ENCODE measurements around the gene MRPL38. TPM values are rescaled to one million over a fixed set of nuclear protein-coding genes. Genes with fewer than 3 reads are reported as not detected.
"Not testable (repeated sequence)": the region's sequence is repeated elsewhere in the genome, so short reads cannot be mapped to it uniquely, and the experiment has no call there.

Gene MRPL38
- total and polyA plus RNA-seq, 4 donors = 23.0 to 63.9 (median 50.5) TPM

DNA sequence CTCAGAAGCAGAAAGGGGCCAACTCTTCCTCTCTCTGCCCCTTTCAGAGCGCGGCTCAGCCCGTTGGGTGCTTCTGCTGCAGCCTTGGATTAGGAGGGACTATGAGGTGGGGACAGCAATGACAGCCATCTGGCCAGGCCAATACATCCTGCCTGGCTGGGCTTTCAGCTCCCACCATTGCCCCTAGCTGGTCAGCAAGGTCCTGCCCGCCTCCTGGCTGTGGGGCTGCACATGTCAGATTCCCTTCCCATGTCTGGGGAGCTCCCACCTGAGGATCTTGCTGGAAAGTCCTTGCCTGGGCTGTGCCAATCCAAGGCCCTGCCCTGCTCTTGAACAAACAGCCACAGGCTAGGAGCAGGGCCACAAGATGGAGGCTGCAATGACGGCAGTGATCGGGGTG, 16.2 kb downstream of the MRPL38 start:
- 96% methylated on average over 6 of the region's 6 CpGs for WGBS
- TF ChIP-seq, protein P1, sequence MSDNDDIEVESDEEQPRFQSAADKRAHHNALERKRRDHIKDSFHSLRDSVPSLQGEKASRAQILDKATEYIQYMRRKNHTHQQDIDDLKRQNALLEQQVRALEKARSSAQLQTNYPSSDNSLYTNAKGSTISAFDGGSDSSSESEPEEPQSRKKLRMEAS (IDR thresholded peaks at IDR 0.05) = no peak
- TF ChIP-seq HNF4A (conservative IDR thresholded peaks at IDR 0.05) = no peak
- no peak for TF ChIP-seq HNF4G (IDR thresholded peaks at IDR 0.05)
- no peak for TF ChIP-seq FOXA1 (IDR thresholded peaks at IDR 0.05)
- TF ChIP-seq, protein P2, sequence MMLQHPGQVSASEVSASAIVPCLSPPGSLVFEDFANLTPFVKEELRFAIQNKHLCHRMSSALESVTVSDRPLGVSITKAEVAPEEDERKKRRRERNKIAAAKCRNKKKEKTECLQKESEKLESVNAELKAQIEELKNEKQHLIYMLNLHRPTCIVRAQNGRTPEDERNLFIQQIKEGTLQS (IDR thresholded peaks at IDR 0.05) = no peak
- TF ChIP-seq, protein P3, sequence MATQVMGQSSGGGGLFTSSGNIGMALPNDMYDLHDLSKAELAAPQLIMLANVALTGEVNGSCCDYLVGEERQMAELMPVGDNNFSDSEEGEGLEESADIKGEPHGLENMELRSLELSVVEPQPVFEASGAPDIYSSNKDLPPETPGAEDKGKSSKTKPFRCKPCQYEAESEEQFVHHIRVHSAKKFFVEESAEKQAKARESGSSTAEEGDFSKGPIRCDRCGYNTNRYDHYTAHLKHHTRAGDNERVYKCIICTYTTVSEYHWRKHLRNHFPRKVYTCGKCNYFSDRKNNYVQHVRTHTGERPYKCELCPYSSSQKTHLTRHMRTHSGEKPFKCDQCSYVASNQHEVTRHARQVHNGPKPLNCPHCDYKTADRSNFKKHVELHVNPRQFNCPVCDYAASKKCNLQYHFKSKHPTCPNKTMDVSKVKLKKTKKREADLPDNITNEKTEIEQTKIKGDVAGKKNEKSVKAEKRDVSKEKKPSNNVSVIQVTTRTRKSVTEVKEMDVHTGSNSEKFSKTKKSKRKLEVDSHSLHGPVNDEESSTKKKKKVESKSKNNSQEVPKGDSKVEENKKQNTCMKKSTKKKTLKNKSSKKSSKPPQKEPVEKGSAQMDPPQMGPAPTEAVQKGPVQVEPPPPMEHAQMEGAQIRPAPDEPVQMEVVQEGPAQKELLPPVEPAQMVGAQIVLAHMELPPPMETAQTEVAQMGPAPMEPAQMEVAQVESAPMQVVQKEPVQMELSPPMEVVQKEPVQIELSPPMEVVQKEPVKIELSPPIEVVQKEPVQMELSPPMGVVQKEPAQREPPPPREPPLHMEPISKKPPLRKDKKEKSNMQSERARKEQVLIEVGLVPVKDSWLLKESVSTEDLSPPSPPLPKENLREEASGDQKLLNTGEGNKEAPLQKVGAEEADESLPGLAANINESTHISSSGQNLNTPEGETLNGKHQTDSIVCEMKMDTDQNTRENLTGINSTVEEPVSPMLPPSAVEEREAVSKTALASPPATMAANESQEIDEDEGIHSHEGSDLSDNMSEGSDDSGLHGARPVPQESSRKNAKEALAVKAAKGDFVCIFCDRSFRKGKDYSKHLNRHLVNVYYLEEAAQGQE (IDR thresholded peaks at IDR 0.05) = no peak
- TF ChIP-seq SP1 (IDR thresholded peaks at IDR 0.05) = no peak
- no peak for TF ChIP-seq EGR1 (IDR thresholded peaks at IDR 0.05; ENCODE audit: low read depth in 2 of 2)
- no peak for TF ChIP-seq RXRA (IDR thresholded peaks at IDR 0.05)
- TF ChIP-seq YY1 (IDR thresholded peaks at IDR 0.05) = no peak
- no peak for TF ChIP-seq FOXA2 (IDR thresholded peaks at IDR 0.05)
- TF ChIP-seq JUND (IDR thresholded peaks at IDR 0.05) = no peak
- TF ChIP-seq NR2F2 (IDR thresholded peaks at IDR 0.05) = no peak
- no peak for TF ChIP-seq RAD21 (IDR thresholded peaks at IDR 0.05)
- no peak for TF ChIP-seq TAF1 (conservative IDR thresholded peaks at IDR 0.05)
- TF ChIP-seq, protein P4, sequence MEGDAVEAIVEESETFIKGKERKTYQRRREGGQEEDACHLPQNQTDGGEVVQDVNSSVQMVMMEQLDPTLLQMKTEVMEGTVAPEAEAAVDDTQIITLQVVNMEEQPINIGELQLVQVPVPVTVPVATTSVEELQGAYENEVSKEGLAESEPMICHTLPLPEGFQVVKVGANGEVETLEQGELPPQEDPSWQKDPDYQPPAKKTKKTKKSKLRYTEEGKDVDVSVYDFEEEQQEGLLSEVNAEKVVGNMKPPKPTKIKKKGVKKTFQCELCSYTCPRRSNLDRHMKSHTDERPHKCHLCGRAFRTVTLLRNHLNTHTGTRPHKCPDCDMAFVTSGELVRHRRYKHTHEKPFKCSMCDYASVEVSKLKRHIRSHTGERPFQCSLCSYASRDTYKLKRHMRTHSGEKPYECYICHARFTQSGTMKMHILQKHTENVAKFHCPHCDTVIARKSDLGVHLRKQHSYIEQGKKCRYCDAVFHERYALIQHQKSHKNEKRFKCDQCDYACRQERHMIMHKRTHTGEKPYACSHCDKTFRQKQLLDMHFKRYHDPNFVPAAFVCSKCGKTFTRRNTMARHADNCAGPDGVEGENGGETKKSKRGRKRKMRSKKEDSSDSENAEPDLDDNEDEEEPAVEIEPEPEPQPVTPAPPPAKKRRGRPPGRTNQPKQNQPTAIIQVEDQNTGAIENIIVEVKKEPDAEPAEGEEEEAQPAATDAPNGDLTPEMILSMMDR (IDR thresholded peaks at IDR 0.05; ENCODE audit: low read depth, low read length, missing input control) = no peak
- TF ChIP-seq, protein P5, sequence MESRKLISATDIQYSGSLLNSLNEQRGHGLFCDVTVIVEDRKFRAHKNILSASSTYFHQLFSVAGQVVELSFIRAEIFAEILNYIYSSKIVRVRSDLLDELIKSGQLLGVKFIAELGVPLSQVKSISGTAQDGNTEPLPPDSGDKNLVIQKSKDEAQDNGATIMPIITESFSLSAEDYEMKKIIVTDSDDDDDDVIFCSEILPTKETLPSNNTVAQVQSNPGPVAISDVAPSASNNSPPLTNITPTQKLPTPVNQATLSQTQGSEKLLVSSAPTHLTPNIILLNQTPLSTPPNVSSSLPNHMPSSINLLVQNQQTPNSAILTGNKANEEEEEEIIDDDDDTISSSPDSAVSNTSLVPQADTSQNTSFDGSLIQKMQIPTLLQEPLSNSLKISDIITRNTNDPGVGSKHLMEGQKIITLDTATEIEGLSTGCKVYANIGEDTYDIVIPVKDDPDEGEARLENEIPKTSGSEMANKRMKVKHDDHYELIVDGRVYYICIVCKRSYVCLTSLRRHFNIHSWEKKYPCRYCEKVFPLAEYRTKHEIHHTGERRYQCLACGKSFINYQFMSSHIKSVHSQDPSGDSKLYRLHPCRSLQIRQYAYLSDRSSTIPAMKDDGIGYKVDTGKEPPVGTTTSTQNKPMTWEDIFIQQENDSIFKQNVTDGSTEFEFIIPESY (IDR thresholded peaks at IDR 0.05) = no peak
- no peak for TF ChIP-seq GABPA (IDR thresholded peaks at IDR 0.05 in 1 of 2, conservative IDR thresholded peaks at IDR 0.05 in 1 of 2)
- Histone ChIP-seq H3K27ac (ENCODE audit: low read depth in 1 of 2, low read length in 2 of 2) (no peak overlapping the region), H3K9me3 (ENCODE audit: control insufficient read depth in 4 of 4, low read length in 3 of 4) (no peaks in the 10 kb centered on the region), H3K9ac (ENCODE audit: low read depth in 1 of 2, low read length in 2 of 2) (no peak overlapping the region), H3K4me1 (ENCODE audit: control insufficient read depth in 4 of 4, insufficient read depth in 4 of 4, low read length in 3 of 4) (peaks cover 7 to 23% (median 15%) of the 10 kb centered on the region in 4 donors), H3K36me3 (ENCODE audit: control insufficient read depth in 4 of 4, insufficient read depth in 3 of 4, low read depth in 1 of 4, low read length in 3 of 4) (peaks cover 0 to 1% (median 0%) of the 10 kb centered on the region in 4 donors), H3K4me3 (ENCODE audit: low read depth in 1 of 3, low read length in 3 of 3) (no peak overlapping the region), H3K27me3 (ENCODE audit: control insufficient read depth in 4 of 4, insufficient read depth in 4 of 4, low read length in 3 of 4) (no peaks in the 10 kb centered on the region)
- no peak for DNase-seq (ENCODE audit: low spot score)

DNA sequence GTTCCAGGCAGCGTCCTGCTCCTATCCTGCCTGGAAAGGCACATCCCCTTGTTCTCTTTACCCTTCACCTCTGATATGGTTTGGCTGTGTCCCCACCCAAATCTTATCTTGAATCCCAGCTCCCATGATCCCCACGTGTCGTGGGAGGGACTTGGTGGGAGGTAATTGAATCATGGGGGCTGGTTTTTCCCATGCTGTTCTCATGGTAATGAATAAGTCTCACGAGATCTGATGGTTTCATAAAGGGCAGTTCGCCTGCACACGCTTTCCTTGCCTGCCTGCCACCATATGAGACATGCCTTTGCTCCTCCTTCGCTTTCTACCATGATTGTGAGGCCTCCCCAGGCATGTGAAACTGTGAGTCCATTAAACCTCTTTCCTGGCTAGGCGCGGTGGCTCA, 18.8 kb downstream of the MRPL38 start:
- H3K4me3 ChIP-seq (ENCODE audit: low read depth in 1 of 3, low read length in 3 of 3); H3K27ac ChIP-seq (ENCODE audit: low read depth in 1 of 2, low read length in 2 of 2); H3K27me3 ChIP-seq (ENCODE audit: control insufficient read depth in 4 of 4, insufficient read depth in 4 of 4, low read length in 3 of 4); H3K9me3 ChIP-seq (ENCODE audit: control insufficient read depth in 4 of 4, low read length in 3 of 4); H3K4me1 ChIP-seq (ENCODE audit: control insufficient read depth in 4 of 4, insufficient read depth in 4 of 4, low read length in 3 of 4); H3K9ac ChIP-seq (ENCODE audit: low read depth in 1 of 2, low read length in 2 of 2); DNase-seq (ENCODE audit: low spot score); H3K36me3 ChIP-seq (ENCODE audit: control insufficient read depth in 4 of 4, insufficient read depth in 3 of 4, low read depth in 1 of 4, low read length in 3 of 4): not testable (repeated sequence)
- 91% methylated on average over 9 of the region's 9 CpGs for WGBS
